Measurements from ENCODE around the gene KLHL6.

GRCh38 chr3:183527428-183528379 is 27.8 kb downstream of the KLHL6 start:
- TF ChIP-seq, protein P1, sequence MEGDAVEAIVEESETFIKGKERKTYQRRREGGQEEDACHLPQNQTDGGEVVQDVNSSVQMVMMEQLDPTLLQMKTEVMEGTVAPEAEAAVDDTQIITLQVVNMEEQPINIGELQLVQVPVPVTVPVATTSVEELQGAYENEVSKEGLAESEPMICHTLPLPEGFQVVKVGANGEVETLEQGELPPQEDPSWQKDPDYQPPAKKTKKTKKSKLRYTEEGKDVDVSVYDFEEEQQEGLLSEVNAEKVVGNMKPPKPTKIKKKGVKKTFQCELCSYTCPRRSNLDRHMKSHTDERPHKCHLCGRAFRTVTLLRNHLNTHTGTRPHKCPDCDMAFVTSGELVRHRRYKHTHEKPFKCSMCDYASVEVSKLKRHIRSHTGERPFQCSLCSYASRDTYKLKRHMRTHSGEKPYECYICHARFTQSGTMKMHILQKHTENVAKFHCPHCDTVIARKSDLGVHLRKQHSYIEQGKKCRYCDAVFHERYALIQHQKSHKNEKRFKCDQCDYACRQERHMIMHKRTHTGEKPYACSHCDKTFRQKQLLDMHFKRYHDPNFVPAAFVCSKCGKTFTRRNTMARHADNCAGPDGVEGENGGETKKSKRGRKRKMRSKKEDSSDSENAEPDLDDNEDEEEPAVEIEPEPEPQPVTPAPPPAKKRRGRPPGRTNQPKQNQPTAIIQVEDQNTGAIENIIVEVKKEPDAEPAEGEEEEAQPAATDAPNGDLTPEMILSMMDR (IDR thresholded peaks at IDR 0.05), result no peak
- TF ChIP-seq POLR2AphosphoS5 (IDR thresholded peaks at IDR 0.05; ENCODE audit: low read depth, low read length), result no peak
- TF ChIP-seq JUND (IDR thresholded peaks at IDR 0.05), result no peak

Measured in SK-N-SH (cell line).